Epithelial cell of prostate (primary cell): Measurements from ENCODE around the gene ZFAND3.
A peak's percentile ranks its signal among the peaks of the same experiment; 100 is the strongest.
"Not testable (repeated sequence)": the region's sequence is repeated elsewhere in the genome, so short reads cannot be mapped to it uniquely, and the experiment has no call there.

ENCODE experiments used
- DNase-seq: peaks from one replicate; pipeline ENCODE4 v3.0.0-alpha.2; 2011; ENCODE audit warnings: low read depth, low spot score
- H3K27ac ChIP-seq: fragments of 450-650 bp; 2 replicates; pipeline ENCODE4 v1.5.1; 2017; ENCODE audit warnings: mild to moderate bottlenecking

ZFAND3 gene

GRCh38 chr6:37984578-37984977, 165.1 kb downstream of the ZFAND3 start:
- DNase-seq, result no peak
- no peak overlapping the region for H3K27ac ChIP-seq

- no peak overlapping the region for H3K27ac ChIP-seq
- no peak for DNase-seq
Measured at GRCh38 chr6:37985355-37985754, 165.8 kb downstream of the ZFAND3 start.

DNA sequence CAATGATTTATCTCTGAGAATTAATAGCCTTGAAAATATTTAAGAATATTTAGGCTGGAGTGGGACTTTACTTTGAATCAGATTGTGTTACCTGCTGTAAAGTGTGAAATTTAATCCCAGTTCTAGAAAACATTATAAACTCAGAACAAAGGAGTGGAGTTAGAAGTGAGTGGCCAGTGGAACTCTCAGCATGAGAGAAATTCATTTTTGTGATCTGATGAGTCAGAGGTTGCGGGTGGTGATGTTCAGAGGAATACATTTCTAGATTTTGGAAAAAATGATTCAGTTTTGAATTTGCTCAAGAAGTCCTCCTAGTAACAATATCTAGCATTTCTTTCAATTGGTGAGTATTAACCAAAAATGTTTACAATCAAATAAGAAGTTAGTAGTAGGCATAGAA, 167.5 kb downstream of the ZFAND3 start:
- DNase-seq, result no peak
- no peak overlapping the region for H3K27ac ChIP-seq

DNA sequence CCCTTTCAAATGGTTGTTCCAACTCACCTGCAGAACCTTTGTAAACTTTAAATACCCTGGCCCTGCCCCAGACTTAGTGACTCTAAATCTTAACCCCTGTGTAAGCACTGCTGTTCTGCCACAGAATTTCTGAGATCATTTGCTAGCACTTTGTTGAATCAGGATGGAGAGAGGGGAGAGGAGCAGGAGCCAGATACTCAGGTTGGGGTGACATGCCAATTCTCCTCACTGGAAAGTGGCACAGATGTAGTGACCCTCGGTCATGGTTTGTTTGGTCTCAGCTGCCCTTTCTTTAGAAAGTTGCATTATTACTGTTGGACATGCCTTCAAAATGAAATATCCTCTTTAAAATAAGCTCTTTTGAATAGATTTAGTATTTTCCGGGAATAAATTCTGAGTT, 168.0 kb downstream of the ZFAND3 start:
- H3K27ac ChIP-seq, result no peak overlapping the region
- no peak for DNase-seq

DNA sequence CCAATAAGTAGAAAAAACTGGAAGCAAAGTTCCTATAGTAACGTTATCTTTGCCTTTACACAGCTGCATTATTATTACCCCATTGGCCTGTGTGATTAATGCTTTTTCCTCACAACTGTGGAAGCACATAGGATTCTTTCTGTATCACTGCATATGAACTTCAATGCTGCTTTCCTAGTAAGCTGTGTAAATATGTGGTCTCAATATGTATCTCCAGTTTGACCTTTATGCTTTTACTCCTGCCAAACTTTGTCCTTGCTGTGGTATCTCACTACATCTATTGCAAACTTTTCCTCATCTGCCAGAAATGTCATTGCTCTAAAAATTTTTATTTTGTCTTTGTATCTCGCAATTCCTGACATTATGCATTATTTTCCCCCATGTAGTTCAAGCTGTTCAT, 168.6 kb downstream of the ZFAND3 start:
- no peak for DNase-seq
- H3K27ac ChIP-seq, result no peak overlapping the region

DNA sequence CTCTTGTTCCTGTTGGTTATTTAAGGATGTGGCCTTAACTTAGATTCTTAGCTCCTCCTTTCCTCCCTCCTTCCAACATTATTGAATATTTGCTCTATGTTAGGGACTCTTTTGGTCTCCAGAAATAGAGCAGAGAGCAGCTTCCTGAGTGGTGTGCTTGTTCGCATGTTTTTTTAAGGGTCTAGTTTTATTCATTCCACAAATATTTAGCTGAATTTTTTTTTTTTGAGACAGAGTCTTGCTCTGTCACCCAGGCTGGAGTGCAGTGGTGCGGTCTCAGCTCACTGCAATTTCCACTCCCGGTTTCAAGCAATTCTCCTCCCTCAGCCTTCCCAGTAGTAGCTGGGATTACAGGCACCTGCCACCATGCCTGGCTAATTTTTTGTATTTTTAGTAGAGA, 169.2 kb downstream of the ZFAND3 start:
- no peak overlapping the region for H3K27ac ChIP-seq
- no peak for DNase-seq

- H3K27ac ChIP-seq, result peak overlapping the region; percentile 5
- DNase-seq, result no peak
Measured at GRCh38 chr6:37990762-37991525, 171.4 kb downstream of the ZFAND3 start.

- DNase-seq, result no peak
- H3K27ac ChIP-seq, result no peak overlapping the region
Measured at GRCh38 chr6:37992749-37993148, 173.2 kb downstream of the ZFAND3 start.

DNA sequence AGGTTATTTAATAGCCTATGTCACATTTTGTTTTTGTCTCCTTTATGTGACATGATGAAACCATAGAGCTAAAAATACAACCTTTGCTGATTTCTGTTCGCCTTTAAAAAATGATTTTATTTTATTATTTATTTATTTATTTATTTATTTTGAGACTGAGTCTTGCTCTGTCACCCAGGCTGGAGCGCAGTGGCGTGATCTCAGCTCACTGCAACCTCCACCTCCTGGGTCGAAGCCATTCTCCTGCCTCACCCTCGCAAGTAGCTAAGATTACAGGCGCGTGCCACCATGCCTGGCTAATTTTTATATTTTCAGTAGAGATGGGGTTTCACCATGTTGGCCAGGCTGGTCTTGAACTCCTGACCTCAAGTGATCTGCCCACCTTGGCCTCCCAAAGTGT, 173.7 kb downstream of the ZFAND3 start:
- DNase-seq, H3K27ac ChIP-seq: not testable (repeated sequence)

- no peak overlapping the region for H3K27ac ChIP-seq
- no peak for DNase-seq
Measured at GRCh38 chr6:37993596-37993995, 174.1 kb downstream of the ZFAND3 start.

GRCh38 chr6:37994223-37994622, 174.7 kb downstream of the ZFAND3 start:
- H3K27ac ChIP-seq, result no peak overlapping the region
- no peak for DNase-seq

DNA sequence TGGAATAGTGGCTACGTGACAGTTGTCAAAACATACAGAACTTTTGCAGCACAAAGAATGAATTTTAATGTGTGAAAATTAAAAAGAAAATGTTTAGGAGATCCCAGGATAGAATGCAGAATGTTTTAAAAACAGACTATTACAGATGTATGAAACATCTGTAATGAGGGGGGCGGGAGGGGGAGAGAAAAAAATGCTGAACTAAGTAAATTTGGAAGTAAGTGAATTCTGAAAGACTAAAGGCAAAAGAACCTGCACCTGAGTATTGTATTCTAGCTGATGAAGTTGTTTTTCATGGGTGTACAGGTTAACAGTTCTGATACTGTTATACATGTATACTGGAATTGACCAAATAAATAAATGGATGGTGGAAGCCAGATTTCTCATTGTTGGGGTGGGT, 178.8 kb downstream of the ZFAND3 start:
- DNase-seq, result no peak
- H3K27ac ChIP-seq, result no peak overlapping the region

DNA sequence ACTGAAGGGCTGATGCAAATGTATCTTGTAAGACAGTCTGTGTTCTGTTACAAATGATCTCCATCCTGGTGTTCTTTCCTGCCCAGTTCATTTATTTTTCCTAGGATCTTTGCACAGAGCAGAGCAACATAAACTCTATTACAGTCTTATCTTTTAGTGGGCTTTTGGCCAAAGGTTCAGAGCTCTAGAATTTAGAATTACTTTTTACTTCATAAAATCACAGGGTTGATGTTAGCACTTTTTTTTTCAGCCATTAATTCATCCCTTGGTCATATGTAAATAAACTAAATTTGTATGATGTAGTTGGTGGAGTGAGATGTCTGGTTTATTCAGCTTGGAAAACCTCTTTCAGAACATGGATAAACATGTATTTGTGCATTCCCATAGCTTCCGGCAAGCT, 181.9 kb downstream of the ZFAND3 start:
- no peak overlapping the region for H3K27ac ChIP-seq
- DNase-seq, result no peak

GRCh38 chr6:38004908-38005307, 185.4 kb downstream of the ZFAND3 start:
- no peak overlapping the region for H3K27ac ChIP-seq
- no peak for DNase-seq

- no peak for DNase-seq
- no peak overlapping the region for H3K27ac ChIP-seq
Measured at GRCh38 chr6:38011937-38012336, 192.4 kb downstream of the ZFAND3 start.

- H3K27ac ChIP-seq, result no peak overlapping the region
- DNase-seq, result no peak
Measured at GRCh38 chr6:38012573-38012972, 193.0 kb downstream of the ZFAND3 start.

GRCh38 chr6:38015341-38015740, 195.8 kb downstream of the ZFAND3 start:
- no peak for DNase-seq
- H3K27ac ChIP-seq, result no peak overlapping the region

GRCh38 chr6:38016824-38017223, 197.3 kb downstream of the ZFAND3 start:
- no peak for DNase-seq
- no peak overlapping the region for H3K27ac ChIP-seq

DNA sequence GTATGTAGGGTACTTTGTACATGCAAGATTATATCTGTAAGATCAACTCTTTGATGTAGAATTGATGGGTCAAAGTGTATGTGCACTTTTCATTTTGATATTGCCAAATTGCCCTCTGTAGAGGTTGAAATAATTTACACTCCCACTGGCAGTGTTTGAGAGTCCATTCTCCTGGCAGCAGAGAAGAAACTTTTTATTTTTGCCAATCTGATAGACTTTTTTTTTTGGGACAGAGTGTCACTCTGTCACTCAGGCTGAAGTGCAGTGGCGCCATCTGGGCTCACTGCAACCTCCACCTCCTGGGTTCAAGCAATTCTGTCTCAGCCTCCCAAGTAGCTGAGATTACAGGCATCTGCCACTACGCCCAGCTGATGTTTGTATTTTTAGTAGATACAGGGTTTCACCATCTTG, 199.2 kb downstream of the ZFAND3 start:
- DNase-seq, result no peak
- H3K27ac ChIP-seq, result no peak overlapping the region

DNA sequence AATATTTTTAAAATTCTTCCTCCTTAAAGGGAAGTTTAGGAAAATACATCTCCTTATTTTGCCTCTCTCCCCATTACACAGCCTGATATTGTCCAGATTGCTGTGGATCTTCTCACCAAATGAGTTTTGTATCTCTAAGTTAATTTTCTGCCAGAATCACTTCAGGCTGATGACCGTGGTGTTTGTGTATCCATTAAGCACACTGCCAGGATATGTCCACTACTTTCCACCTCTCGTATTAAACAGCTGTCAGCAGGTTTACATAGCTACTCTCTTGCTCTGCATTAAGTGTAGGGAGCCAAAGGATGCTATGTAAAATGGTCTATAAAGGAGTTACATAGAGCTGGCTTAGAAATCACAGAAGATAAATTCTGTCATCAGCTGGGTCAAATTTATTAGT, 201.1 kb downstream of the ZFAND3 start:
- H3K27ac ChIP-seq, result no peak overlapping the region
- DNase-seq, result no peak

DNA sequence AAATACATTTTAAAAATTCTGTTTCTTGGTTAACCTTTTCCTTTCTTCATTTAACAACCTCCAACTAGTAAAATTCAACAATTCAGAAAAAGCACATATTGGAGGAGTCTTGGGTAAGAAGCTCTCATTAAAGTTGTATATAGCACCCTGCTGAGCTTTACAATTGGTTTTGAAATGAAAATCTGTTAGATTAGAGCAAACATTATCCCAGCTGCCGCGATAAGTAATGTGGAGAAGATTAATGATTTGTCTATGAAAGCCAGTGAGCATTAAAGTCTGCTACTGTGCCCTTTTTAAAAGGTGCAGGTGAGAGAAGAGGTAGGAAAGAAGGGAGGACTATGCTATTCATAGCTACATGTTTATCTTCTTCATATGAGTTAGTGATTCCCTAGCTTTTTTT, 201.5 kb downstream of the ZFAND3 start:
- no peak for DNase-seq
- H3K27ac ChIP-seq, result no peak overlapping the region

DNA sequence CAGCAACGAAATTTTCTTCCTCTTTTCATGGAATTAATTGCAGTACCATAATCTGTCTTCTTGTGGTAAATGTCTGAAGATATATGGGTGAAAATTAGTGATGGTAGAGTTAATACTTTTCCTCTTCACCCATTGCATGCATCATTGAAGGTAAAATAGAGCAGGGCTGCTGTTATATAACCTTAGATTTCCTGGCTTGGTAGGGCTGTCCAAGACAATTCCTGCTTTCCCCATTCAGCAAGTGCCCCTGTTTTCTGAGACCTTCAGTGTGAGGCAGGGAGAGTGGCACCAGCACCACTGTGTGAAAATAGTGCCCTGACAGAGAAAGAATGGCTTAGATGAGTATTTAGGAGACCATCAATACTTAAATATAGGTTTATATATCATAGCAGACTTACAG, 202.0 kb downstream of the ZFAND3 start:
- DNase-seq, result no peak
- no peak overlapping the region for H3K27ac ChIP-seq

GRCh38 chr6:38022688-38023087, 203.2 kb downstream of the ZFAND3 start:
- no peak for DNase-seq
- H3K27ac ChIP-seq, result no peak overlapping the region
